C4-2B (cell line): ENCODE data around the gene ARMC3.
"Not testable (repeated sequence)": the region's sequence is repeated elsewhere in the genome, so short reads cannot be mapped to it uniquely, and the experiment has no call there.

Experiments used
- CTCF ChIP-seq: fragments of 450-650 bp; conservative IDR thresholded peaks from 2 replicates; pipeline ENCODE4 v1.5.1; 2017; ENCODE audit warnings: mild to moderate bottlenecking
- ZFX ChIP-seq: fragments of 450-650 bp; IDR thresholded peaks from 2 replicates; pipeline ENCODE4 v1.6.1; 2017

- TF ChIP-seq CTCF, ZFX: not testable (repeated sequence)
These were observed 142.4 kb downstream of the ARMC3 start for GRCh38 chr10:23070092-23070912.
